HG03469 (cell line): ENCODE data around the gene FHIT.
"Not testable (repeated sequence)": the region's sequence is repeated elsewhere in the genome, so short reads cannot be mapped to it uniquely, and the experiment has no call there.

Experiments used
- ATAC-seq: cut with Tn5 transposase; IDR thresholded peaks from one replicate; pipeline ENCODE4 v1.9.1; 2021; ENCODE audit warnings: mild to moderate bottlenecking, moderate library complexity, moderate number of reproducible peaks; ENCODE audit not compliant: unreplicated experiment

Gene FHIT

DNA sequence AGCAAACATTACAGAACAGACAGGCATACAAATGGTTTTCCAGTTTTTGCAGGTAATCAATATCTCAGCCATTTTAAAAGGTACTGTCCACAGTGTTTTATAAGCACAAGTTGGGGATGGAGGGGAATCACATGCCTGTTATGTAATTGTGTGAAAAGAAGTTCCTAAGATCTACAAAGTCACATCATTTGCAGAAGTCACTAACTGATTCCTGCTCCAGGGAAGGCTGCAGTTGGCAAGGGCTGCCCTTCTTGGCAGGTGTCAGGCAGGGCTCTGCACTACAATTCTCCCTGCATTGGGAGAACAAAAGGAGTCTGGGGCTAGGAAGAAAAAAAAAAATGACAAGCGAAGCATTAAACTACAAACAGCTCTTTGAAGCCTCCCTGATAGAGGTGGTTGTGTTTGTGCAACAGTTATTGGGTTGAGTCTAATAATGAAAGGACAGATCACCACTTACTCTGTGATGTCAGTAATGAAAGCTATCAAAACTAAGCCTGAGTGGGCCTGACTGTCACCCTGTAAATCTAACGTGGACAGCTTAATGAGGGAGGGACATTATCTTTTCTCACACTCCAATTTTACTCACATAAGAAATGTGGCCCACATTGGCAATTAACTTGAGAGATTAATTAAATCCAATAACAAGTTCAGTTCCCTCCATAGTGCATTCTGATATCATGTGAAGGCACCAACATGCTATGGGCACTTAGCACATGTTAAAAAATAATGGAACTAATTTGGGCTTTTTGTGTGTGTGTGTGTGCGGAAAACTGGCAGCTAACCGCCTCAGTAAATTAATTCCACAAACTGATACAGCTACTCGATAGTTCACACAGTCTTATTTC lies 242.9 kb downstream of the FHIT start:
- ATAC-seq: no peak

DNA sequence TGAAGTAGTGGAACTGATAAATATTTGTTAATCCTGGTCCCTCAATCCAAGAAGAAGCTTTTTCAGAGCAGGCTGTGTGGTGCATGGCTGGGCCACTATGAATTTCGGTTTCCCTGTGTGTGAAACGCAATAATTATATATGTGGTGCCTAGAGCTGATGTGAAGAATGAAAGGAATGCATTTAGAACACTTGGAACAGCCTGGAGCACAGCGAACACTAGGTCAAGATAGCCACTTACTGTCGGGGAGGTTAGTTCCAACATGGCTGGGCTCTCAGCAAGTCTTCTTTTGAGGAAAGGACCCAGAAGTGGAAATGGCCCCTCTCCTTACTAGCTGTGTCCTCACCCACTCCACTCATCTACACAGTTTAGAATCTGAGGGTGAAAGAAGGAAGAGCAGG lies 245.7 kb downstream of the FHIT start:
- no peak for ATAC-seq

DNA sequence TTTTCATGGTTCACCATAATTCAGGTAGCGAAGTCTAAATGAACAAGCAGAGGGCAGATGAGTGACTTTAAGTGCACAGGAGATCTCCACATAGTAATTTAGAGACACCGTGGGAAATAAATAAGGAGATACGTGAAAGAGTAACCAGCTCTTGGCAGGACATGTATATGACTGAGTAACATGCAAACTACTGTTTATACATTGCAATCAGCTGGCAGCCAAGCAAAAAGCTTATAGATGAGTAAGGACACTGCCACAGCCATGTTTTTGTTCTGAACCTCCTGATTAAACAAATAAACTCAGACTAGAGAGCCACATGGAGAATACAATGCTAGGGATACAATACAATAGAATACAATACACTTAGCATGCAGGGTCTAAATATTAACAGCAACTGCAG lies 252.4 kb downstream of the FHIT start:
- no peak for ATAC-seq

DNA sequence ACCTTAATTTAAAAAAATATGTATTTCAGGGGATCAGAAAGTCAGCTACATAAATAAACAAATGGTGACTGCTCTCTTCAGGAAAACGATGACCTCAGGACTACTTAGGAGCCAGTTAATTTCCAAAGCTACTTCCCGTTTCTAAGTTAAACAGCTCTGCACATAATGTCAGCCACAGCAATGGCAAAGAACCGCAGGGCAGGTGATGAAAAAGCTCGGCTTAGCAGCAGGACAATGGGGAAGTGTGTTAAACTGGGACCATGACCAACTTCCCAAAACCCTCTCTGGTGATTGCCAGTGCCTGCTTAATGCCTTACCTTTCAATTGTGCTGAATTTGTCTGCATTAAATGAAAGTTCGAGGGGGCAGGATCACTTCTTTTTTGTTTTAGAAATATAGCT lies 258.9 kb downstream of the FHIT start:
- no peak for ATAC-seq

DNA sequence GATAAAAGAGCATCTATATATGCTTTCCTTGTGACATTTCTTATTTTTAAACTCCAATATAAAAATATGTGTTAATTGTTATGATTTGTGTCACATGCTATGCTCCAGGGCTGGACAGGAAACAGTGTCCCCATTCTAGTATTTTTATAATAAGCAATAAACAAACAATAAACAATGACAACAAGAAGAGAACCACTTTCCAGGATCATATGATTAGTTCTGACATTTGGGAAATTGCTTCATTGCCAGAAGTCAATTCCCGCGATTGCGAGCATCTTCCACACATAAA lies 260.9 kb downstream of the FHIT start:
- no peak for ATAC-seq

DNA sequence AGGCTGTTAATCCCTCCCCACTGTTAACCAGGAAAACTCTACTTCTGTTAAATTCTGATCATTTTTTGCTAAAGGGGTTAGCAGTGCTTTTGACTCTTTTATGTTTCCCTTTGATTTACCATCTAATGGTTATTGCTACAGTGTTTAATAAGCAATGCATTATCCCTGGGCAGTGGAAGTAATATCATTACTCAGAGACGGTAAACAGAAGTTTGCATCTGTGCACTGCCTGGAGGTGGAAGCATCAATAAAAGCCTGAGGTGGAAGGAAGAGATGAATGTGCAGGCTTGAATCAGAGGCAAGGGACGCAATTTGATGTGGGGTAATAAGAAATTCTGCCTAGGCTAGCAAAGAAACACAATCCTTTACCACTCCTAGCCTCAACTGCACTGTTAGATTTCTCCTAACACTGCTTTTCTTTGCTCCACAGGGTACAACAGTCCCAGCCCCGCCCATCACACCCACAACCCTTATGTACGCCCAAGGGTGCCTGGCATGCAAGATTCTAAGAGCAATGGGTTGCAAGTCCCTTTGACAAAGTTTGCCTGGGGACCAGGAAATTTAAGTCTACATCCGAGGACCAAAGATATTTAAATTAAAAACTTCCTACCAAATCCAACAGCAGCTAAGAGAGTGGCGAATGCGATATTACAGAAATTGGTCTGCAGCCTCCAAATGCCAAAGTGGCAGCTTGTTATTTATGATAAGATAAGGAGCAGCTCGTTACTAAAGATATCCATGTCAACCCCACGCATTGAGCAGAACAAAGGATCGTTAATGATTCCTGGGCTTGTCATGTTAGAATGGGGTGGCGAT lies 261.4 kb downstream of the FHIT start:
- no peak for ATAC-seq

DNA sequence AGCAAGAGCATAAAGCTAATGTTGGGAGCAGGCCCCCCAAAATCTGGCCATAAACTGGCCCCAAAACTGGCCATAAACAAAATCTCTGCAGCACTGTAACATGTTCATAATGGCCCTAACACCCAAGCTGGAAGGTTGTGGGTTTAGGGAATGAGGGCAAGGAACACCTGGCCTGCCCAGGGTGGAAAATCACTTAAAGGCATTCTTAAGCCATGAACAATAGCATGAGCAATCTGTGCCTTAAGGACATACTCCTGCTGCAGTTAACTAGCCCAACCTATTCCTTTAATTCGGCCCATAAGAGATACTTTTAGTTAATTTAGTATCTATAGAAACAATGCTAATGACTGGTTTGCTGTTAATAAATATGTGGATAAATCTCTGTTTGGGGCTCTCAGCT lies 264.1 kb downstream of the FHIT start:
- not testable (repeated sequence) for ATAC-seq

DNA sequence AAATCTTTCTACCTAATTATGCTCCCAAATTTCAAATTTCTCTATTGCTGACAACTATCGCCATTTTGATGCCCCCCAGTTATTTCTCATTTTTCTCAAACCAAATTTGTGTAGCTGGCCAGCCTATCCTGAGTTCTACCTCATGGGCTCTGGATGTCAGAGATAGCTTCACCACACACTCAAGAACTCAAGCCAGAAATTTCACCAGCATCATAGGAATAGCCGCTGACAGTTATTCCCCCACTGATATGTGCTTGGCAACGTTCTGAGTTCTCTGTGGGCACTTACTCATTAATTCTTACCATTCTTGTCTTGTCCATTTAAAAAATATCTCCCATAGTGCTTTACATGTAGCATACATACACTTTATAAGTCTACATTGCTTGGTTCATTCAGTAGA lies 264.7 kb downstream of the FHIT start:
- ATAC-seq: no peak

DNA sequence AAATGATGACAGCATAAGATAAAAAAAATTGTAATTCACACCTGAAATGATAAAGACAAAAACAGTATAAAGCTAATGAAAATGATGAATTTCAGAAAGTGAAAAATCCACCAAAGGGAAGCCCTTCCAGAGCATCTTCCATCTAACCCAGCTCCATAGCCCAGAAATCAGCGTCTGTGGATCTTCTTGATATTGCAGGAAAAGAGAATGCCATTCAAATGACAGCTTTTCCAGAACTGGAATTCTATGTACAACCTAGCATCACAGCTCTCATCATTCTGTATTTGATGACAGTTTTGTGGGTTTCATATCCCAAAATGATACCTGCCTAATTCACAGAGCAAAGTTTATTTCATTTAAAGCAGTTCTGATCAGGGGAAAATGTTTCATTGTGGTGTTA lies 267.3 kb downstream of the FHIT start:
- ATAC-seq: no peak

DNA sequence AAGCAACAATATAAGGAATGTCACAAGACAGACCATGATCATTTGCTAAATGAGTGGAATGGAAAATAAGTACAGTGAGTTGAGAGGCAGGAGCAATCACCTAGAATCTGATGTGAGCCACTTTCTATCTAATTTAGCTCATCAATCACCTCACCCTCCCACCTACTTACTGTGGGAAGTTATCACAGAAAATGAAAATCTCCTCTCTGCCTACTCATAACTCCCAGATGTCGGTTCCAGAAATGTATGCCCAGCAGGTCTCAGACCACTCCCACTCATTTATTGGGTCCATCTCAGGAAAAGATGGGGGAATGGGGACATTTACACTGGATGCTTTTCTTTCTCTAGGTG lies 270.9 kb downstream of the FHIT start:
- ATAC-seq: no peak

DNA sequence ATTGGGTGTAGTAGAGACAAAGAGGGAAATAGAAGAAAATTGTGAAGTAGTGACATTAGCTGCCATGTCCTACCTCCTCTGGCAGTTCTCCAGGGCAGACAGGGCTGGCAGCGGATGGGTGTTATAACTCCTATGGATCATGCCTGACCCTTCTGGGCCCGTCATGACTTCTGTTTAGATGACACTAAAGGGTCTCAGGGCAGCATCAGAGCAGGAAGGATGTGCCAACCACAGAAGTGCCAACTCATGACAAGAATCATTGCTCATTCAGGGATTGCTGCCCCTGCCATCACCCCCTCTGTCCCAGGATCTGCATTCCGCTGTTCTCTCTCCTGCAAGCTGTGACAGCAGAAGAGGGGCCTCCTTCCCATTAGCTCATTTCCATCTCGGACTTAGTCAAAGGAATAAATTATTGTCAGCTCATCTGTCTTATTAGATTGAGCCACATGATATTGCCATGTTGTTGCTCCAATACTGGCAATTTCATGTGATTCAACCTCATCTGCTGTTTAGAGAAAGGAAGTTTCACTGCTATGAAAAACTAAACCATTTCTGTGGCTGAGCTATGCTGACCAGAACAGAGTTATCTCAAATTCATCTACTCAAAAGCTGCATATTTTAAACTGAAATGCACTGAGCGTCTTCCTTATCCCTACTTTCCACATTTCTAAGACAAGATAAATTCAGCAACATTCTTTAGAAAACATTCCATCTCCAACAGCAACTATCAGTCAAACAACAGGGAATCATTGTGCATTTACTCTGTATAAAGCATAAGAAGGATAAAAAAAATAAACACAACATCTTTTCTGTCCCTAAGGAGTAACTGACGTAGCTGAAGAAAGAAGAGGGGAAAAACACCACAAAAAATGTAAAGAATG lies 271.6 kb downstream of the FHIT start:
- no peak for ATAC-seq

DNA sequence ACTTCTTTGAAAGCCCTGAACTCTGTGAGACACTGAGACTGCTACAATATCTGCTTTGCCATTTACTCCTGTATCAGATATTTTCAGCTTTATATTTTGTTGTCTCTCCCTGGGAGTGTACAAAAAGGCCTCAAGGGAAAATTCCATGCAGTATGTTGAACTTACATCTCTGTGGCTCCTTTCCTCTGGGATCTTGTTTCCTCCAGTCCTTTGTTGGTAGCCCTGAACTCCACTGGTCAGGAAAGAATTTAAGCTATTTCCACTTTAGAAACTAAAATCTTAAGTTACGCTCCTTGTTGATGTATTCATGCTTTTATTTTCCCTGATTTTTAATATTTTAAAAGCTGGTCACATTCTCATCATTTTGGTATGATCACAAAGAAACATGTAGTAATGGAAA lies 277.9 kb downstream of the FHIT start:
- no peak for ATAC-seq

DNA sequence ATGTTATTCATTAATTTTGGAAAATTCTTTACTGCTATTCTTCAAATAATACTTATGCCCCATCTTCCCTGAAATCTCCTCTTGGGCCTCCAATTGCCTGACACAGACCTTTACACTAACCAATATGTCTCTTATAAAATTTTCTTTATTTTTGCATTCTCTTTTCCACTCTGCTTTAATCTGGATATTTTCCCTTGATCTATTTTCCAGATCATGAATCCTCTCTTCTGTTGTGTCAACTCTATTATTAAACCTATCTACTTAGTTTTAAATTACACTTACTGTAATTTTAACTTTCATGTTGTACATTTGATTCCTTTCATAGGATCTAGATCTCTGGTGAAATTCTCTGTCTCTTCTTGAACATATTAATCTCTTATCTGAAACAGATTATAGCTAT lies 278.7 kb downstream of the FHIT start:
- ATAC-seq: no peak

DNA sequence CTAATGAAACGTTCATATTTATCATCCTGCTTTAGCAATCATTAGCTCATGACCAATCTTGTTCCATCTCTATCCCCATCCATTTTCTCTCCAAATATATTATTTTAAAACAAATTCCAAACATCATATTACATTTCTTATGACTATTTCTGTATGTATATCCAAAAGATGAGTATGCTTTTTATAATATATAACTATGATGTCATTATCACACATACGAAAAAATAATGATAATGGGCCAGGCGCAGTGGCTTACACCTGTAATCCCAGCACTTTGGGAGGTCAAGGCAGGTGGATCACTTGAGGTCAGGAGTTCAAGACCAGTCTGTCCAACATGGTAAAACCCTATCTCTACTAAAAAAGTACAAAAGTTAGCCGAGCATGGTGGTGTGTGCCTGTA lies 280.4 kb downstream of the FHIT start:
- ATAC-seq: no peak

DNA sequence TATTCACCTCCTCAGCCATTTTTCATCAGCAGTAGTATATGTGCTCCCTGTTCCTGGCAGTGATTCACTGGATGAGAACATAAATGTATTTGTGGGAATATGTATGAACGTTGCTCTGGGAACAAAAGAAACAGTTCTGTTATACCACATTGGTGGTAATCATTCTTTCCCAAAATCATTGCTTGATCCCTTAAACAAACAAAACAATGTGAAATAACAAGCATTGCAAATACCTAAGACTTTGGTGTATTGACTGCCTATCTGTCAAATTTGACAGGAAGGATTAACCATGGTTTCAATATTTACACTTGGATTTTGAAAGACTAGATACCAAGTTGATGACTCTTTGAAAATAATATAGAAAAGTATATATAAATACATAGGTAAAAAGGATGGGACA lies 284.1 kb downstream of the FHIT start:
- no peak for ATAC-seq

DNA sequence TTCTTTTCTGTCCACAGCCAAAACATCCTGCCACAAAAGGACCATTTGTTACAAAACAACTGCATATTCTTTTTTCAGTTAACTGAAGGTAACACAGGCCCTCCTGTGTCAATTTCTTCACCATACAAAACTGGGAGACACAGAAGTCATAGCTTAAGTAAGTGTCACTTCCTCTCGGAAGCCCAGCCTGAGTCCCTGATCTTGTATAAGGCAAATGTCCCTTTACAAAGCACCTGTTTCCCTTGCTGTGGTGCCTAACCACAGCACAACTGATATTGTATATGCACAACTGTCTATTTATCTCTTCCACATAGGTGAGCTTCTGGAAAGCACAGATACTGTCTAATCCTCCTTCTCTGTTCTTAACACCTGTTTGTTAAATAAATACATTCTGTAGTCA lies 293.7 kb downstream of the FHIT start:
- no peak for ATAC-seq

DNA sequence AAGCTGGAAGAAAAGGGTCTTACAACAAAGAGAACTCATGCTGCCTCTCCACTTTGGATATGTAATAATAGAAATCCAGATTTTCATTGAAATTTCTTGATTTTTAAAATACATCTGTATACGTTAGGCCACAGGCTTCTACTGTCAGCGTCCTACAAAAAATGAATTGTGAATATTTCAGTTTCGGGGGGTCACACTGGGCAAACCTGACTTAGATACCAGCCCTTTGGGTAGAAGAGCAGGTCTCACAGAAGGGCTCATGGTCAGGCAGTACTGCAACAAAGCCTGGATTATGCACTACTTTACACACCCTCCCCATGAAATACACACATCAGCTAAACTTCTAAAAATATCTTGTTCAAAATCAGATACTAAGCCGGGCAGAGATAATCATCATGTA lies 294.5 kb downstream of the FHIT start:
- ATAC-seq: no peak

DNA sequence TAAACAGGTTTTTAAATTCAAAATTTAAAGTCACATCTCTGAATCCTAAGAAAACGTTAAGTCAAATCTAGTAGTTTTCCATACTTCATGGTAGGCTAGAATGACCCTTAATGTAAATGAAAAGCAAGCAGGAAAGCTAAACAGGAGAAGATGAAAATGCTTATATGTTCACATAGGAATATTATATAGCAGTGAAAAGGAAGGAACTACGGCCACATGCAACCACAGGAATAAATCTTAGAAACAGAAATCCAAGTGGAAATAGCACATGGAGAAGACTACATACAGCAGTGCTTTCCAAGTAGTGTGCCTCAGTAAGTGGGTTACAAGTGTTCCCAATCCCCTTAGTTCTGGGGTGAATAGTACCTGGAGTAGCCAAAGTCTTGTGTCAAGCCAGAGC lies 296.2 kb downstream of the FHIT start:
- no peak for ATAC-seq

DNA sequence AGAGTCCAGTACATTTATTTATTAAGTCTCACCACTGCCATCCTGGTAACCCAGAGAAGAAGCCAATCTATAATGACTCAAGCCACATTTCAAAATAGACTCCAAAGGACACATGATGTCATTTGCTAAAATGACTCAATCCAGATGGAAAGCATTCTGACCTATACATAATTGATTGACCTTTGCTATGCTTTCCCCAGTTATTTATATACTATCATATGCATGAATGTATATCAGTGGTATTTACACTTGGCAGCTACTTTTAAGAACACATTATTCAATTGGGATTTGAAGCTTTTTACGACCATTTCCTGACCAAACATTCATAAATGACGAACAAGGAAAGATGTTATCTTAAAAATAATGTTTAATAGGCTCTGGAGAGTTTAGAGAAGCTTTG lies 297.2 kb downstream of the FHIT start:
- ATAC-seq: no peak

DNA sequence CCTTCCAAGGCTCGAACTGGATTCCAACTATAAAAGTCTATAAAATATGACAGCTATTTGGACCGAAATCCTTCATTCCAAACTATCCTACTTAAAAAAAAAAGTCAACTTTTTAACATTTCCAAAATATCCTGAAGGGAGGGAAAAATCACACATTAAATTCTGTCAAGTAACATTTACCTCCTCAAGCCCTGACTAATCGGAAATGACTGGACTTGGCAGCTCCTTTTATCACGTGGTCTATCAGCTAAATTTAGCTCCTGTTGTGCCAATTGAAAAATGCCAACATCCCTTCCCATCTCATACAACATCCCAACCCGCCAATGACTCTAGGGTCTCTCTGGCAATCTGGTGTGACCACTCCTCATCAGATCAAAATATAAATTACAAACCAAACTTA lies 297.9 kb downstream of the FHIT start:
- ATAC-seq: no peak

DNA sequence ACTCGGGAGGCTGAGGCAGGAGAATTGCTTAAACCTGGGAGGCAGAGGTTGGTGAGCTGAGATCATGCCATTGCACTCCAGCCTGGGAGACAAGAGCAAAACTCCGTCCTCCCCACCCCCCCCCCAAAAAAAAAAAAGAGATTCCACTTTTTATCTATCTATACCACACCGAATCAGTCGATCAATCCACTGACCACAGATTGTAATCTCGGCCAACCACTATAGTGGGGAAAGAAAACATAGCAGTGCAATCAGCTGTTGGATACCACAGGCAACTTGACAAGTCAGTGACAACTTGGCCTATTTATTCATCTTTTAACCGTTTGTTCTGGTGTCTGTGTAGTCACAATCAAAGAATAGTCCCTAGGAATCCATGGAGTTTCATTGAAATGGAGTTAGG lies 299.2 kb downstream of the FHIT start:
- no peak for ATAC-seq

DNA sequence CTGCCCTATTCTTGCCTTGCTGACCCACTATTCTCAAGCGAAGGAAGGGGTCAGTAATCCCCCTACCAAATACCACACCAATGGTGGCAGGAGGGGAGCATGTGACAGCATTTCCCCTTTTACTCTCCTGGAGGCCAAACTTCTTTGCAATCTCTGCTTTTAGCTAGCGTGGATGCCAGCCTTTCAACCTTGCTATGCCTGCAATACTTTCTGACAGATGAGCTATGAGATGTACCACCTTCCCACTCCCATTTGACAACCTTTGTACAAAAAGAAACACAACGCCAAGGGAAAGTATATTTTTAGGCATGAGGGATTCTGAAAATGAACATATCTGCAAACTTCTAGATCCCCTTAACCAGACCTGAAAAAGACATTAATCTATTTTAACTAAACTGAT lies 302.1 kb downstream of the FHIT start:
- ATAC-seq: no peak
